ENCODE results near the gene ATP6V1B1.
"Not testable (repeated sequence)": the region's sequence is repeated elsewhere in the genome, so short reads cannot be mapped to it uniquely, and the experiment has no call there.

The ATP6V1B1 gene

GRCh38 chr2:71003396-71003795 lies 67.7 kb downstream of the ATP6V1B1 start:
- H3K9me3 ChIP-seq (ENCODE audit: control insufficient read depth, low read depth, low read length) = no peaks in the 10 kb centered on the region
- H3K27me3 ChIP-seq (ENCODE audit: control insufficient read depth, insufficient read depth, low read length) = peaks cover 13% of the 10 kb centered on the region
- peaks cover 13% of the 10 kb centered on the region for H3K4me1 ChIP-seq (ENCODE audit: control insufficient read depth, low read depth, low read length)
- no peak overlapping the region for H3K9ac ChIP-seq (ENCODE audit: low read length)
- no peaks in the 10 kb centered on the region for H3K36me3 ChIP-seq (ENCODE audit: control insufficient read depth, low read depth, low read length)
- H3K4me3 ChIP-seq (ENCODE audit: low read length) = no peak overlapping the region
- H3K27ac ChIP-seq (ENCODE audit: low read length) = no peak overlapping the region

DNA sequence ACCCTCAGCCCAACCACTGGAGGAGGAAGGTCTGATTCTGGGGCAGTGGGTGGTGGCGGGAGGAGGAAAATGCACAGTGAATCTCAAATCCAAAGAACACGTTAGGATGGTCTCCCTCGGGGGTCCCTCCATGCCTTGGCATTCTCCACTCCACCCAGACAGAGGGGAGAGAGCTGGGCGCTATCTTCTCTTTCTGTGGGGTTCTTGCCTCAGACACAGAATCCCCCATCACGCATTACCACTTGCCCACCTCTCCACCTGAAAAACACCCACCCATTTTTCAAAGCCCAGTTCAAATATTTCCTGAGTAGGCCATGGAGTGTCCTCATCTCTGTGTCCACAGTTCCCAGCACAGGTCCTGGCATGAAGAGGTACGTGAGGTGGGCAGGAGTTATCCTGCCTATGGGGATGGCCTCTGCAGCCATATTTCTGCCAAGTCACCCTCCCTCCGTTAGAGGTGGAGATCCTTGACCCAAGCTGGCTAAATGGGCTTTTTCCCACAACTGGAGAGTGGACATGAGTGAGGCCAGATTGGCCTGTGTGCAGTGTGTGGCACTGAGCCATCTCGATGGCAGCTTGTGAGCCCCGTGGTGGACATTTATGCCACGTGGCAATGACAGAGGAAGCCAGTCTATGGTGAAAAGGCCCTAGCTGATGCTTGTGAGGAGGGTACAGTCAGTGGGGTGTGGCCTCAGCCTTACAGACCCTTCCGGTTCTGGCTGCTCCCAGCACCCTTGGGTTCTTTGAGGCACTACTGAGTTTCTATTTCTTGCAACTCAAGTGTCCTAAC lies 68.5 kb downstream of the ATP6V1B1 start:
- Histone ChIP-seq H3K4me1 (ENCODE audit: control insufficient read depth, low read depth, low read length) (peaks cover 13% of the 10 kb centered on the region), H3K27ac (ENCODE audit: low read length) (no peak overlapping the region), H3K9me3 (ENCODE audit: control insufficient read depth, low read depth, low read length) (no peaks in the 10 kb centered on the region), H3K9ac (ENCODE audit: low read length) (no peak overlapping the region), H3K4me3 (ENCODE audit: low read length) (no peak overlapping the region), H3K36me3 (ENCODE audit: control insufficient read depth, low read depth, low read length) (no peaks in the 10 kb centered on the region), H3K27me3 (ENCODE audit: control insufficient read depth, insufficient read depth, low read length) (peaks cover 6% of the 10 kb centered on the region)

DNA sequence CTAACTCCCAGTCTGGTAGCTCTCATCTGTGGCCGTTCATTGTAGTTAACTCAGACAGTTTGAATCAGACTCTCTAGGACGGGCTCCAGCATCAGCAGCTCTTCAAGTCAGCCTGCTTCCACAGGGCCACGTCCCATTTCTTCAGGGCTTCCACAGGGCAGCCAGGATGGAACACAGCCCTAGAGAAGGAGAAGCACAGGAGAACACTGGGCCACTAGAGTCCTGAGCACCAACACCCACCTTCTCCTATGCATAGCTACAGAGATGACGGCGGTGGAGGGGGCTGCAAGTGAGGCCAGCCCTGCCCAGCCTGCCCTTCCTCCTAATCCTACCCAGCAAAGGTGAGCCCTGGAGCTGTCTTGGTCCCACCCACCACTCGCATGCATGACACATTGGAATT lies 69.2 kb downstream of the ATP6V1B1 start:
- Histone ChIP-seq H3K27ac (ENCODE audit: low read length) (no peak overlapping the region), H3K4me1 (ENCODE audit: control insufficient read depth, low read depth, low read length) (peaks cover 13% of the 10 kb centered on the region), H3K27me3 (ENCODE audit: control insufficient read depth, insufficient read depth, low read length) (no peaks in the 10 kb centered on the region), H3K9me3 (ENCODE audit: control insufficient read depth, low read depth, low read length) (no peaks in the 10 kb centered on the region), H3K9ac (ENCODE audit: low read length) (no peak overlapping the region), H3K4me3 (ENCODE audit: low read length) (no peak overlapping the region), H3K36me3 (ENCODE audit: control insufficient read depth, low read depth, low read length) (no peaks in the 10 kb centered on the region)

GRCh38 chr2:71005271-71006202 lies 69.8 kb downstream of the ATP6V1B1 start:
- no peaks in the 10 kb centered on the region for H3K27me3 ChIP-seq (ENCODE audit: control insufficient read depth, insufficient read depth, low read length)
- no peak overlapping the region for H3K27ac ChIP-seq (ENCODE audit: low read length)

DNA sequence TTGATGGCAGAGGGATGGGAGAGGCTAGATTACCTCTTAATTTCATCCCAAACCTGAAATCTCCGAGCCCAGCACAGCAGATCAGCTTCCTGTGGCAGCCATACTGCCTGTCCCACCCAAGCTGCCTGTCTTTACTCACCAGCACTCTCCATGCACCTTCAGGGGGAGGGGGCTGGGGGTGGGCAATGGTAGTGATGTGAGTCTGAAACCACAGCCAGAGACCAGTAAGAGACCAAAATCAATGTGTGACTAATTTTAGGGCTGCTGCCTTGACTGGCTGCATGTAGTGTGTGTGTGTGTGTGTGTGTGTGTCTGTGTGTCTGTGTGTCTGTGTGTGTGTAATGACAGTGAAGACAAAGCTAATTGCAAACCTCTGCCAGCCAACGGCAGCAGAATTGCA lies 70.6 kb downstream of the ATP6V1B1 start:
- Histone ChIP-seq H3K27ac (ENCODE audit: low read length) (no peak overlapping the region), H3K9ac (ENCODE audit: low read length) (no peak overlapping the region), H3K4me1 (ENCODE audit: control insufficient read depth, low read depth, low read length) (peaks cover 11% of the 10 kb centered on the region), H3K27me3 (ENCODE audit: control insufficient read depth, insufficient read depth, low read length) (no peaks in the 10 kb centered on the region), H3K9me3 (ENCODE audit: control insufficient read depth, low read depth, low read length) (no peaks in the 10 kb centered on the region), H3K36me3 (ENCODE audit: control insufficient read depth, low read depth, low read length) (no peaks in the 10 kb centered on the region), H3K4me3 (ENCODE audit: low read length) (no peak overlapping the region)

More at GRCh38 chr2:71005271-71006202, 69.8 kb downstream of the ATP6V1B1 start:
- no peaks in the 10 kb centered on the region for H3K36me3 ChIP-seq (ENCODE audit: control insufficient read depth, low read depth, low read length)
- H3K9ac ChIP-seq (ENCODE audit: low read length) = no peak overlapping the region
- H3K4me3 ChIP-seq (ENCODE audit: low read length) = no peak overlapping the region
- peaks cover 13% of the 10 kb centered on the region for H3K4me1 ChIP-seq (ENCODE audit: control insufficient read depth, low read depth, low read length)
- H3K9me3 ChIP-seq (ENCODE audit: control insufficient read depth, low read depth, low read length) = no peaks in the 10 kb centered on the region

DNA sequence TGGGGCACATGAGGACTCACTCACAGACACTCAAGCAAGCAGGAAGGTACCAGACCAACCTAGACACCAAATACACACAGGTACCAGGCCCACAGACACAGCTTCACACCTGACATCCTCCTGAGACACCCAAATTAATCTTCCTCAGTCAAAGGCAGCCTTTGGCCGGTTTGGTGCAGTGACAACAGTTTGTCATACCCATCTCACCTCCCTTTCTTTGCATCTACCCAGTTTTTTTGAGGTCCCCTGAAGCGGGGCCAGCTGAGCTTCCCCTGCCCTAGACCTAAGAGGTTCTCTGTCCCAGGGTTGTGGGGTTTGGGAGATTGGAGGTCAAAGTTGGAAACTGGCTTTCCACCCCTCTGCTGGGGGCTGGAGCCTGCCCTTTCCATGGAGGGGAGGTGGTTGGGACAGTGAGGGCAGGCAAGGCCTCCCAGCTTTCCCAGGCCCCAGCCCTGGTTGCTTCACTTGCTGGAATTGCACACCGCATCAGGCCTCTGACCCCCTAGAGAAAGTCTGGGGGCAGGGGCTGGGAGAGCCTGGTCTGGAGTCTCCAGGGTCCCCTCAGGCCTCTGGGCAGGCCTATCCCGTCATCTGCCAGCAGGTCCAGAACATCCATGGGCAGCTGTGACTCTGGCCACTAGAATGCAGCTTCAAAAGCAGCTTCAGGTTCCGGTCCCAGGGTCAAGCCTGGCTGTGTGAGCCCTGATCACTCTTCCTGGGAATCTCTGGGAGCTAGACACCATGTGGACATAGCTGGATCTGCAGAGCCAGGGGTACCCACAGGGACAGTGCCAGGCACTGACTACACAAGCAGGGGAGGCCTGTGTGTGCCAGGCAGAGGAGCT lies 71.5 kb downstream of the ATP6V1B1 start:
- Histone ChIP-seq H3K27ac (ENCODE audit: low read length) (no peak overlapping the region), H3K9ac (ENCODE audit: low read length) (no peak overlapping the region), H3K27me3 (ENCODE audit: control insufficient read depth, insufficient read depth, low read length) (no peaks in the 10 kb centered on the region), H3K4me1 (ENCODE audit: control insufficient read depth, low read depth, low read length) (peaks cover 4% of the 10 kb centered on the region), H3K9me3 (ENCODE audit: control insufficient read depth, low read depth, low read length) (no peaks in the 10 kb centered on the region), H3K4me3 (ENCODE audit: low read length) (no peak overlapping the region), H3K36me3 (ENCODE audit: control insufficient read depth, low read depth, low read length) (no peaks in the 10 kb centered on the region)

DNA sequence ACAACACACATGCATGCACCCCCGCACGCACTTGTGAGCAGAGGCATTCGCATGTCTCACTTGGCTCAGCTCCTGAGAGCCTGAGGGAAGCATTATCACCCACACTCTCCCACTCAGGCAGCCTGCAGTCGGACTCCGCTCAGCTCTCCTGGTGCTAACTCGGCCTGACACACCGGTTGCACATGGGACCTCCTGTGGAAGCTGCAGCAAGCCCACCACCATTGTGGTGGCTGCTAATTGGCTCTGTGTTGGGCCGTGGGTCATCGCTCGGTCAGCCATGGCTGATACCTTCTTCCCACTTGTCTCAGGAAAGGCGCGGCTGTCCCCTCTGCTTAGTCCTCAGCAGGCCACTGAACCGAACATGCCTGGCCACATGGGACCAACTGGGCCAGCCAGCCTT lies 72.6 kb downstream of the ATP6V1B1 start:
- no peaks in the 10 kb centered on the region for H3K36me3 ChIP-seq (ENCODE audit: control insufficient read depth, low read depth, low read length)
- no peaks in the 10 kb centered on the region for H3K27me3 ChIP-seq (ENCODE audit: control insufficient read depth, insufficient read depth, low read length)
- H3K9me3 ChIP-seq (ENCODE audit: control insufficient read depth, low read depth, low read length) = no peaks in the 10 kb centered on the region
- H3K9ac ChIP-seq (ENCODE audit: low read length) = no peak overlapping the region
- no peak overlapping the region for H3K27ac ChIP-seq (ENCODE audit: low read length)
- H3K4me1 ChIP-seq (ENCODE audit: control insufficient read depth, low read depth, low read length) = no peaks in the 10 kb centered on the region
- no peak overlapping the region for H3K4me3 ChIP-seq (ENCODE audit: low read length)

GRCh38 chr2:71011786-71012185 lies 76.1 kb downstream of the ATP6V1B1 start:
- H3K27ac ChIP-seq (ENCODE audit: low read length); H3K36me3 ChIP-seq (ENCODE audit: control insufficient read depth, low read depth, low read length); H3K9me3 ChIP-seq (ENCODE audit: control insufficient read depth, low read depth, low read length); H3K4me1 ChIP-seq (ENCODE audit: control insufficient read depth, low read depth, low read length); H3K9ac ChIP-seq (ENCODE audit: low read length); H3K27me3 ChIP-seq (ENCODE audit: control insufficient read depth, insufficient read depth, low read length); H3K4me3 ChIP-seq (ENCODE audit: low read length): not testable (repeated sequence)

Measured in iPS-18a (cell line).